A549 (cell line): ENCODE measurements around the gene CAMTA1.

Experiments used
- BHLHE40 ChIP-seq: IDR thresholded peaks from 2 replicates; pipeline ENCODE4 v1.6.1; 2012; ENCODE audit warnings: low read depth, low read length, inconsistent platforms
- CEBPB ChIP-seq, 2 experiments: fragments of >200 bp in 1 of 2; sonication (Bioruptor Twin) in 1 of 2; formaldehyde crosslinking in 1 of 2; IDR thresholded peaks; 2 replicates each; pipeline ENCODE4 v1.6.1; 2012 to 2016
- CHD2 ChIP-seq: fragments of 150-350 bp; IDR thresholded peaks from 2 replicates; pipeline ENCODE4 v1.6.1; 2014; ENCODE audit warnings: low read length; ENCODE audit not compliant: partially characterized antibody
- CTCF ChIP-seq: fragments of >200 bp; sonication (Bioruptor Twin); formaldehyde crosslinking; IDR thresholded peaks from 3 replicates; pipeline ENCODE4 v1.5.1; 2016
- EP300 ChIP-seq, 2 experiments: fragments of >200 bp; sonication (Bioruptor Twin); formaldehyde crosslinking; IDR thresholded peaks; 2 replicates in 1 of 2; 3 replicates in 1 of 2; pipeline ENCODE4 v1.6.1; 2016 to 2017
- HDAC2 ChIP-seq: fragments of 200-600 bp; sonication (generic); IDR thresholded peaks from 2 replicates; pipeline ENCODE4 v1.6.1; 2016
- JUNB ChIP-seq: fragments of >200 bp; sonication (Bioruptor Twin); formaldehyde crosslinking; IDR thresholded peaks from 2 replicates; pipeline ENCODE4 v1.6.1; 2016
- POLR2A ChIP-seq: IDR thresholded peaks from 2 replicates; pipeline ENCODE4 v1.6.1; 2012; ENCODE audit warnings: mild to moderate bottlenecking, low read length
- POLR2AphosphoS2 ChIP-seq: conservative IDR thresholded peaks from 2 replicates; pipeline ENCODE4 v1.6.1; 2012; ENCODE audit warnings: low read length, improper control_type of control experiment, inconsistent platforms
- REST ChIP-seq: fragments of 200-600 bp; sonication (generic); IDR thresholded peaks from 2 replicates; pipeline ENCODE4 v1.6.1; 2016; ENCODE audit warnings: antibody characterized with exemption, mild to moderate bottlenecking, moderate library complexity
- USF2 ChIP-seq: fragments of 450-650 bp; IDR thresholded peaks from 2 replicates; pipeline ENCODE4 v1.6.1; 2014; ENCODE audit warnings: antibody characterized with exemption
- ZC3H11A ChIP-seq: fragments of 450-650 bp; IDR thresholded peaks from 2 replicates; pipeline ENCODE4 v1.6.1; 2014; ENCODE audit warnings: antibody characterized with exemption, mild to moderate bottlenecking
- ZSCAN20 ChIP-seq: fragments of 250-450 bp; sonication (Bioruptor Pico); IDR thresholded peaks from 2 replicates; pipeline ENCODE4 v1.8.0; 2022; ENCODE audit warnings: mild to moderate bottlenecking, moderate library complexity

GRCh38 chr1:7529917-7530316, 744.7 kb downstream of the CAMTA1 start:
- TF ChIP-seq USF2 (no peak), CTCF (no peak), ZSCAN20 (CRISPR knock-in tag) (no peak), CEBPB (IDR thresholded peaks at IDR 0.05) (no peak), REST (no peak), POLR2AphosphoS2 (no peak), POLR2A (no peak), BHLHE40 (no peak), ZC3H11A (no peak), EP300 (IDR thresholded peaks at IDR 0.05) (no peak), HDAC2 (no peak), JUNB (no peak), CHD2 (no peak)
